HG03025 (cell line): Measurements from ENCODE around the gene ZNF302.
A peak's percentile ranks its signal among the peaks of the same experiment; 100 is the strongest.
"Not testable (repeated sequence)": the region's sequence is repeated elsewhere in the genome, so short reads cannot be mapped to it uniquely, and the experiment has no call there.

Experiments used
- ATAC-seq: cut with Tn5 transposase; IDR thresholded peaks from one replicate; pipeline ENCODE4 v1.9.1; 2021; ENCODE audit warnings: mild to moderate bottlenecking, moderate library complexity; ENCODE audit not compliant: unreplicated experiment, low FRiP score

ZNF302 gene

GRCh38 chr19:34677386-34678084 lies at the start of gene ZNF302:
TSS of gene ZNF302 (plus strand) at chr19:34677678. CDS start at chr19:34678805, 1,127 bp downstream.
- ATAC-seq = peak; percentile 86

GRCh38 chr19:34633802-34634201 lies 43.7 kb upstream of the ZNF302 start:
- ATAC-seq = no peak

GRCh38 chr19:34639491-34640085 lies 37.9 kb upstream of the ZNF302 start:
- no peak for ATAC-seq

- ATAC-seq = no peak
Observed at GRCh38 chr19:34642241-34642640, 35.2 kb upstream of the ZNF302 start.

GRCh38 chr19:34644991-34645461 lies 32.5 kb upstream of the ZNF302 start:
- ATAC-seq = no peak

GRCh38 chr19:34645551-34645950 lies 31.9 kb upstream of the ZNF302 start:
- ATAC-seq = no peak

- no peak for ATAC-seq
Observed at GRCh38 chr19:34649886-34650543, 27.5 kb upstream of the ZNF302 start.

GRCh38 chr19:34651747-34652146 lies 25.7 kb upstream of the ZNF302 start:
- ATAC-seq = no peak

- ATAC-seq = no peak
Observed at GRCh38 chr19:34654796-34655195, 22.7 kb upstream of the ZNF302 start.

- ATAC-seq = no peak
Observed at GRCh38 chr19:34655651-34656050, 21.8 kb upstream of the ZNF302 start.

- ATAC-seq = no peak
Observed at GRCh38 chr19:34661357-34661756, 16.1 kb upstream of the ZNF302 start.

GRCh38 chr19:34662919-34663318 lies 14.6 kb upstream of the ZNF302 start:
- no peak for ATAC-seq

- ATAC-seq = no peak
Observed at GRCh38 chr19:34664168-34664567, 13.3 kb upstream of the ZNF302 start.

GRCh38 chr19:34664870-34665269 lies 12.6 kb upstream of the ZNF302 start:
- ATAC-seq = no peak

- not testable (repeated sequence) for ATAC-seq
Observed at GRCh38 chr19:34665275-34665674, 12.2 kb upstream of the ZNF302 start.

GRCh38 chr19:34666200-34666957 lies 11.1 kb upstream of the ZNF302 start:
- no peak for ATAC-seq

GRCh38 chr19:34666958-34667265 lies 10.6 kb upstream of the ZNF302 start:
- no peak for ATAC-seq

GRCh38 chr19:34667349-34668076 lies 10.0 kb upstream of the ZNF302 start:
- no peak for ATAC-seq

GRCh38 chr19:34668077-34668689 lies 9.3 kb upstream of the ZNF302 start:
- not testable (repeated sequence) for ATAC-seq

- not testable (repeated sequence) for ATAC-seq
Observed at GRCh38 chr19:34668690-34669089, 8.8 kb upstream of the ZNF302 start.
